Right atrium auricular region (tissue), 2 donors: ENCODE measurements around the gene PIGB. TPM values are rescaled to one million over a fixed set of nuclear protein-coding genes. Genes with fewer than 3 reads are reported as not detected.

Source experiments
- DNase-seq: peaks from one replicate; pipeline ENCODE4 v3.0.0-alpha.2; 2019; ENCODE audit warnings: low spot score
- H3K27ac ChIP-seq, 2 donors: fragments of 200-600 bp; sonication (generic); 1 replicate in 1 of 2; 2 replicates in 1 of 2; pipeline ENCODE4 v1.5.1; 2016 to 2019
- H3K27me3 ChIP-seq, 2 donors: fragments of 200-600 bp; sonication (generic); one replicate each; pipeline versions ENCODE4 v1.5.1 to v1.6.0; 2017 to 2019
- H3K36me3 ChIP-seq: fragments of 200-600 bp; sonication (generic); one replicate; pipeline ENCODE4 v1.5.1; 2016
- H3K4me1 ChIP-seq, 2 donors: fragments of 200-600 bp; sonication (generic); one replicate each; pipeline versions ENCODE4 v1.5.1 to v1.6.0; 2017 to 2019
- H3K4me3 ChIP-seq, 2 donors: fragments of 200-600 bp; sonication (generic); 1 replicate in 1 of 2; 2 replicates in 1 of 2; pipeline ENCODE4 v1.5.1; 2017 to 2019; ENCODE audit warnings: mild to moderate bottlenecking in 1 of 2, moderate library complexity in 1 of 2
- H3K9me3 ChIP-seq, 2 donors: fragments of 200-600 bp; sonication (generic); one replicate each; pipeline ENCODE4 v1.5.1; 2019
- CTCF ChIP-seq, 2 donors: fragments of 200-600 bp; sonication (generic); IDR thresholded peaks; one replicate each; pipeline ENCODE4 v1.5.1; 2019; ENCODE audit warnings: antibody characterized with exemption in 2 of 2
- total RNA-seq, 2 donors: library from RNA; depleted of rRNA; stranded (reverse); fragments of >200 nt; gene quantifications; one replicate each; pipeline ENCODE4 v1.1.0, GENCODE V29; 2016

PIGB gene
- total RNA-seq, 2 donors from 2014 or later: 3.2 to 3.3 TPM

GRCh38 chr15:55372701-55373440, 53.8 kb downstream of the PIGB start:
- peak overlapping the region in 1 of 2 donors; percentile 4 for H3K27ac ChIP-seq
- H3K27me3 ChIP-seq: no peaks in the 10 kb centered on the region
- no peak for TF ChIP-seq CTCF (IDR thresholded peaks at IDR 0.05)
- peaks cover 0 to 4% of the 10 kb centered on the region in 2 donors for H3K4me1 ChIP-seq
- H3K4me3 ChIP-seq: no peak overlapping the region
- H3K9me3 ChIP-seq: no peaks in the 10 kb centered on the region
- peaks cover 42% of the 10 kb centered on the region for H3K36me3 ChIP-seq
- no peak for DNase-seq

DNA sequence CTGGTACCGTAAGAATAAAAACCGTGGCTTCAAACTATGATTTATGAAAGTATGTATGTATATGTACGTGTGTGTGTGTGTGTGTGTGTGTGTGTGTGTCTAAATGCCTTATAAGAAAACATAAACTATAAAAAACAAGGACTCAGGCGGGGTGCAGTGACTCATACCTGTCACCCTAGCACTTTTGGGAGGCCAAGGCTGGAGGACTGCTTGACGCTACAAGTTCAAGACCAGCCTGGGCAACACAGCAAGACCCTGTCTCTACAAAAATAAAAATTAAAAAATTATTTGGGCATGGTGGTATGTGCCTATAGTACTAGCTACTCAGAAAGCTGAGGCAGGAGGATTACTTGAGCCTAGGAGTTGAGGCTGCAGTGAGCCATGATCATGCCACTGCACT, 60.1 kb downstream of the PIGB start:
- H3K9me3 ChIP-seq: no peaks in the 10 kb centered on the region
- H3K27me3 ChIP-seq: no peaks in the 10 kb centered on the region
- DNase-seq: no peak
- H3K36me3 ChIP-seq: peaks cover 53% of the 10 kb centered on the region
- H3K4me1 ChIP-seq: no peaks in the 10 kb centered on the region
- no peak overlapping the region for H3K27ac ChIP-seq
- H3K4me3 ChIP-seq: no peak overlapping the region
- no peak for TF ChIP-seq CTCF (IDR thresholded peaks at IDR 0.05)

- H3K27me3 ChIP-seq: no peaks in the 10 kb centered on the region
Measured at GRCh38 chr15:55381595-55381994, 62.6 kb downstream of the PIGB start.

GRCh38 chr15:55383687-55384086, 64.7 kb downstream of the PIGB start:
- no peak for DNase-seq
- TF ChIP-seq CTCF (IDR thresholded peaks at IDR 0.05): no peak
- Histone ChIP-seq H3K4me3 (no peak overlapping the region), H3K36me3 (peaks cover 44% of the 10 kb centered on the region), H3K9me3 (no peaks in the 10 kb centered on the region), H3K27me3 (no peaks in the 10 kb centered on the region), H3K4me1 (no peaks in the 10 kb centered on the region), H3K27ac (no peak overlapping the region)

More at GRCh38 chr15:55381595-55381994, 62.6 kb downstream of the PIGB start:
- no peak for DNase-seq
- Histone ChIP-seq H3K9me3 (no peaks in the 10 kb centered on the region), H3K4me3 (no peak overlapping the region), H3K4me1 (no peaks in the 10 kb centered on the region), H3K36me3 (peaks cover 47% of the 10 kb centered on the region), H3K27ac (no peak overlapping the region)
- no peak for TF ChIP-seq CTCF (IDR thresholded peaks at IDR 0.05)

GRCh38 chr15:55387027-55387426, 68.0 kb downstream of the PIGB start:
- H3K9me3 ChIP-seq: no peaks in the 10 kb centered on the region
- no peak for DNase-seq
- H3K27me3 ChIP-seq: no peaks in the 10 kb centered on the region
- H3K4me3 ChIP-seq: no peak overlapping the region
- H3K36me3 ChIP-seq: peaks cover 34% of the 10 kb centered on the region
- no peaks in the 10 kb centered on the region for H3K4me1 ChIP-seq
- TF ChIP-seq CTCF (IDR thresholded peaks at IDR 0.05): no peak
- no peak overlapping the region for H3K27ac ChIP-seq

GRCh38 chr15:55389264-55389607, 70.2 kb downstream of the PIGB start:
- no peak for TF ChIP-seq CTCF (IDR thresholded peaks at IDR 0.05)
- Histone ChIP-seq H3K9me3 (no peaks in the 10 kb centered on the region), H3K4me3 (no peak overlapping the region), H3K27ac (no peak overlapping the region), H3K36me3 (peaks cover 18% of the 10 kb centered on the region), H3K4me1 (no peaks in the 10 kb centered on the region), H3K27me3 (no peaks in the 10 kb centered on the region)
- DNase-seq: no peak
